ENCODE results near the gene STARD6. TPM values are rescaled to one million over a fixed set of nuclear protein-coding genes. Genes with fewer than 3 reads are reported as not detected.
"Not testable (repeated sequence)": the region's sequence is repeated elsewhere in the genome, so short reads cannot be mapped to it uniquely, and the experiment has no call there.

Gene STARD6
- total and polyA plus RNA-seq, 4 experiments from 2014 or later: 0.46 TPM; not detected in 3

- H3K27ac ChIP-seq (ENCODE audit: low read depth, low read length): no peak overlapping the region
- POLR2A ChIA-PET (ENCODE audit: partially characterized antibody): no interaction called here
- peaks cover 2 to 11% of the 10 kb centered on the region in 2 donors for H3K27me3 Mint-ChIP-seq
Measured at GRCh38 chr18:54389143-54389505, 31.5 kb upstream of the STARD6 start.

DNA sequence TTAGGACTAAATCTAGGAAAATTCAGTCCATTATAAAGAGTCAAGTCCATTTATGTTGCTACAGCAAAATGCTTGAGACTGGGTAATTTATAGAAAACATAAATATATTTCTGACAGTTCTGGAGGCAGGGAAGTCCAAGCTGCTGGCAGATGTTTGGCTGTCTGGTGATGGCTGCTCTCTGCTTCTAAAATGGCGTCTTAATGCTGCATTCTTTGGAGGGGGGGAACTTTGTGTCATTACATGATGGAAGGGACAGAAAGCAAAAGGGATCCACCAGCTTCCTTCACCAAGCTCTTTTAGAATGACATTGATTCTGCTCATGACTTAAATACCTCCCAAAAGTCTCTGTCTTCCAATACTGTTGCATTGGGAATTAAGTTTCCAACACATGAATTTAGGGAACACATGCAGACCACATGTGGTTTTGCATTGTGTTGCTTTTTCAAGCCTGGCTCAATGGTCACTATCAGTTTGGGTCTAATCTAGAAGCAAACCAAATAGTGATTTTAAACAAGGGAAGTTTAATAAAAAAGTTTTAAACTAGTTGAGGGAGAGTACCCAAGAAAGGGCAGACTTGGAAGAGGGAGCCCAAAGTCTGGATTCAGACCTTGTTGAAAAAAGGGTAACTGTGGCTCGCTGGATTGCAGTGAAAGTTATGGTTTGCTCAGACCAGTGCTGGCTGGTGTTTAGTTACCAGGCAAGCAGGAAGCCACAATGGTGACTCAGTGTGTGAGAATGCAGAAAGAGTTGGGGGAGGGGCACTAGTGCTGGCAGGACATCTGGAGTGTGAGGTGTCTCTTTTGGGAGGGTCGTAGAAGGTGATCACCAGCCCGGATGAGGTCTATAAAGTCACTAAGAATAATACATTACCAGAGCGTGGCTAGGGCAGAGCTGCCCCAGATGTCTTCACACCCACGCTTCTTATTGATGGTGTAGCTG lies 30.8 kb upstream of the STARD6 start:
- POLR2A ChIA-PET (ENCODE audit: partially characterized antibody): no interaction called here
- DNase-seq: no peak

More at GRCh38 chr18:54389143-54389505, 31.5 kb upstream of the STARD6 start:
- Mint-ChIP-seq H3K36me3 (no peaks in the 10 kb centered on the region), H3K27ac (peak overlapping the region in 1 of 7 donors; percentile 6), H3K4me1 (peaks cover 0 to 12% (median 4%) of the 10 kb centered on the region in 4 donors), H3K9me3 (no peaks in the 10 kb centered on the region), H3K4me3 (no peak overlapping the region)
- H3K36me3 ChIP-seq (ENCODE audit: insufficient read depth, low read length): no peaks in the 10 kb centered on the region
- H3K9me3 ChIP-seq (ENCODE audit: control insufficient read depth in 1 of 2, low read length in 2 of 2): no peaks in the 10 kb centered on the region
- no peaks in the 10 kb centered on the region for H3K27me3 ChIP-seq (ENCODE audit: insufficient read depth, low read length)
- CTCF ChIA-PET (ENCODE audit: partially characterized antibody): interaction anchor here (1.4 kb wide), 1 partner anchor 31 kb away, joined by 3 read pairs; the partner anchor contains the start of gene C18orf54
- no peak for DNase-seq
- no peaks in the 10 kb centered on the region for H3K4me1 ChIP-seq (ENCODE audit: insufficient read depth, low read length)
- intact Hi-C loops (cut with micrococcal nuclease): no loop called here
- no peak overlapping the region for H3K4me3 ChIP-seq (ENCODE audit: low read length in 2 of 2)

GRCh38 chr18:54387631-54388030 lies 30.0 kb upstream of the STARD6 start:
- no peak overlapping the region for H3K4me3 Mint-ChIP-seq
- DNase-seq: no peak
- no peaks in the 10 kb centered on the region for H3K4me1 ChIP-seq (ENCODE audit: insufficient read depth, low read length)
- H3K36me3 ChIP-seq (ENCODE audit: insufficient read depth, low read length): no peaks in the 10 kb centered on the region
- H3K36me3 Mint-ChIP-seq: no peaks in the 10 kb centered on the region
- intact Hi-C loops (cut with micrococcal nuclease): no loop called here
- H3K27ac Mint-ChIP-seq: no peak overlapping the region
- CTCF ChIA-PET (ENCODE audit: partially characterized antibody): interaction anchor here (1.5 kb wide), 2 partner anchors 30 to 164 kb away, joined by 4 to 5 read pairs; partner anchors contain the start of genes C18orf54 and STARD6
- no peaks in the 10 kb centered on the region for H3K9me3 ChIP-seq (ENCODE audit: control insufficient read depth in 1 of 2, low read length in 2 of 2)
- H3K9me3 Mint-ChIP-seq: no peaks in the 10 kb centered on the region
- peaks cover 2 to 11% of the 10 kb centered on the region in 2 donors for H3K27me3 Mint-ChIP-seq
- POLR2A ChIA-PET (ENCODE audit: partially characterized antibody): no interaction called here
- H3K27ac ChIP-seq (ENCODE audit: low read depth, low read length): no peak overlapping the region
- H3K27me3 ChIP-seq (ENCODE audit: insufficient read depth, low read length): no peaks in the 10 kb centered on the region
- H3K4me1 Mint-ChIP-seq: peaks cover 0 to 12% (median 4%) of the 10 kb centered on the region in 4 donors
- H3K4me3 ChIP-seq (ENCODE audit: low read length in 2 of 2): no peak overlapping the region

More for the DNA sequence above, 30.8 kb upstream of the STARD6 start:
- Histone ChIP-seq H3K4me1 (ENCODE audit: insufficient read depth, low read length) (no peaks in the 10 kb centered on the region), H3K4me3 (ENCODE audit: low read length in 2 of 2) (no peak overlapping the region), H3K27ac (ENCODE audit: low read depth, low read length) (no peak overlapping the region), H3K27me3 (ENCODE audit: insufficient read depth, low read length) (no peaks in the 10 kb centered on the region), H3K9me3 (ENCODE audit: control insufficient read depth in 1 of 2, low read length in 2 of 2) (no peaks in the 10 kb centered on the region), H3K36me3 (ENCODE audit: insufficient read depth, low read length) (no peaks in the 10 kb centered on the region)
- CTCF ChIA-PET (ENCODE audit: partially characterized antibody): interaction anchor here (1.4 kb wide), 1 partner anchor 31 kb away, joined by 3 read pairs; the partner anchor contains the start of gene C18orf54
- no peaks in the 10 kb centered on the region for H3K36me3 Mint-ChIP-seq
- H3K4me3 Mint-ChIP-seq: no peak overlapping the region
- H3K9me3 Mint-ChIP-seq: no peaks in the 10 kb centered on the region
- H3K27me3 Mint-ChIP-seq: peaks cover 2 to 11% of the 10 kb centered on the region in 2 donors
- intact Hi-C loops (cut with micrococcal nuclease): no loop called here
- peaks cover 0 to 12% (median 4%) of the 10 kb centered on the region in 4 donors for H3K4me1 Mint-ChIP-seq
- H3K27ac Mint-ChIP-seq: peak overlapping the region in 3 of 7 donors; percentile 6 to 61 (median 15)

GRCh38 chr18:54386800-54387495 lies 29.3 kb upstream of the STARD6 start:
- H3K27me3 ChIP-seq (ENCODE audit: insufficient read depth, low read length); H3K9me3 Mint-ChIP-seq; intact Hi-C loops (cut with micrococcal nuclease); H3K36me3 ChIP-seq (ENCODE audit: insufficient read depth, low read length); H3K27ac ChIP-seq (ENCODE audit: low read depth, low read length); H3K4me3 Mint-ChIP-seq; H3K36me3 Mint-ChIP-seq; H3K9me3 ChIP-seq (ENCODE audit: control insufficient read depth in 1 of 2, low read length in 2 of 2); H3K4me1 ChIP-seq (ENCODE audit: insufficient read depth, low read length); POLR2A ChIA-PET (ENCODE audit: partially characterized antibody); H3K27ac Mint-ChIP-seq; DNase-seq; H3K4me3 ChIP-seq (ENCODE audit: low read length in 2 of 2): not testable (repeated sequence)
- peaks cover 0 to 11% of the 10 kb centered on the region in 2 donors for H3K27me3 Mint-ChIP-seq
- peaks cover 0 to 12% (median 3%) of the 10 kb centered on the region in 4 donors for H3K4me1 Mint-ChIP-seq
- CTCF ChIA-PET (ENCODE audit: partially characterized antibody): interaction anchor here (0.8 to 1.5 kb wide), 3 partner anchors 29 to 201 kb away, joined by 3 to 5 read pairs (median 4); partner anchors contain the start of genes C18orf54 and STARD6

- H3K27ac Mint-ChIP-seq: no peak overlapping the region
- Histone ChIP-seq H3K27ac (ENCODE audit: low read depth, low read length) (no peak overlapping the region), H3K27me3 (ENCODE audit: insufficient read depth, low read length) (no peaks in the 10 kb centered on the region), H3K4me1 (ENCODE audit: insufficient read depth, low read length) (no peaks in the 10 kb centered on the region), H3K36me3 (ENCODE audit: insufficient read depth, low read length) (no peaks in the 10 kb centered on the region), H3K4me3 (ENCODE audit: low read length in 2 of 2) (no peak overlapping the region), H3K9me3 (ENCODE audit: control insufficient read depth in 1 of 2, low read length in 2 of 2) (no peaks in the 10 kb centered on the region)
- ChIA-PET POLR2A (ENCODE audit: partially characterized antibody) (no interaction called here), CTCF (ENCODE audit: partially characterized antibody) (interaction anchor here (0.7 to 1.5 kb wide), 4 partner anchors 8 to 202 kb away, joined by 3 to 4 read pairs (median 3); partner anchors contain the start of genes C18orf54 and STARD6)
- H3K27me3 Mint-ChIP-seq: peaks cover 0 to 11% of the 10 kb centered on the region in 2 donors
- DNase-seq: no peak
- no peaks in the 10 kb centered on the region for H3K9me3 Mint-ChIP-seq
- H3K4me3 Mint-ChIP-seq: no peak overlapping the region
- no peaks in the 10 kb centered on the region for H3K36me3 Mint-ChIP-seq
- H3K4me1 Mint-ChIP-seq: peaks cover 0 to 12% (median 2%) of the 10 kb centered on the region in 4 donors
- intact Hi-C loops (cut with micrococcal nuclease): no loop called here
Measured at GRCh38 chr18:54386043-54386442, 28.4 kb upstream of the STARD6 start.

- ChIA-PET CTCF (ENCODE audit: partially characterized antibody) (interaction anchor here (1.1 to 2.2 kb wide), 2 partner anchors 10 to 25 kb away, joined by 3 to 8 read pairs; partner anchors contain the start of genes C18orf54 and STARD6), POLR2A (ENCODE audit: partially characterized antibody) (no interaction called here)
- peaks cover 0 to 4% of the 10 kb centered on the region in 2 donors for H3K27me3 Mint-ChIP-seq
- DNase-seq: no peak
- H3K27ac Mint-ChIP-seq: peak overlapping the region in 1 of 7 donors; percentile 44
- no peaks in the 10 kb centered on the region for H3K27me3 ChIP-seq (ENCODE audit: insufficient read depth, low read length)
- no peaks in the 10 kb centered on the region for H3K36me3 Mint-ChIP-seq
- H3K9me3 Mint-ChIP-seq: no peaks in the 10 kb centered on the region
- H3K4me3 Mint-ChIP-seq: no peak overlapping the region
- intact Hi-C loops (cut with micrococcal nuclease): no loop called here
- H3K4me3 ChIP-seq (ENCODE audit: low read length in 2 of 2): no peak overlapping the region
- no peaks in the 10 kb centered on the region for H3K4me1 Mint-ChIP-seq
- no peaks in the 10 kb centered on the region for H3K36me3 ChIP-seq (ENCODE audit: insufficient read depth, low read length)
- no peaks in the 10 kb centered on the region for H3K4me1 ChIP-seq (ENCODE audit: insufficient read depth, low read length)
- H3K9me3 ChIP-seq (ENCODE audit: control insufficient read depth in 1 of 2, low read length in 2 of 2): no peaks in the 10 kb centered on the region
- H3K27ac ChIP-seq (ENCODE audit: low read depth, low read length): no peak overlapping the region
Measured at GRCh38 chr18:54382733-54383252, 25.1 kb upstream of the STARD6 start.

Measured in CD4-positive, alpha-beta memory T cell (primary cell).